Anterior cingulate cortex (tissue), 58 donors: ENCODE data around the gene NUDT3.

Experiments
- DNase-seq, 58 donors: peaks; one replicate each; lab custom pipeline; 2025; lab: John Stamatoyannopoulos, UW

Gene NUDT3

DNA sequence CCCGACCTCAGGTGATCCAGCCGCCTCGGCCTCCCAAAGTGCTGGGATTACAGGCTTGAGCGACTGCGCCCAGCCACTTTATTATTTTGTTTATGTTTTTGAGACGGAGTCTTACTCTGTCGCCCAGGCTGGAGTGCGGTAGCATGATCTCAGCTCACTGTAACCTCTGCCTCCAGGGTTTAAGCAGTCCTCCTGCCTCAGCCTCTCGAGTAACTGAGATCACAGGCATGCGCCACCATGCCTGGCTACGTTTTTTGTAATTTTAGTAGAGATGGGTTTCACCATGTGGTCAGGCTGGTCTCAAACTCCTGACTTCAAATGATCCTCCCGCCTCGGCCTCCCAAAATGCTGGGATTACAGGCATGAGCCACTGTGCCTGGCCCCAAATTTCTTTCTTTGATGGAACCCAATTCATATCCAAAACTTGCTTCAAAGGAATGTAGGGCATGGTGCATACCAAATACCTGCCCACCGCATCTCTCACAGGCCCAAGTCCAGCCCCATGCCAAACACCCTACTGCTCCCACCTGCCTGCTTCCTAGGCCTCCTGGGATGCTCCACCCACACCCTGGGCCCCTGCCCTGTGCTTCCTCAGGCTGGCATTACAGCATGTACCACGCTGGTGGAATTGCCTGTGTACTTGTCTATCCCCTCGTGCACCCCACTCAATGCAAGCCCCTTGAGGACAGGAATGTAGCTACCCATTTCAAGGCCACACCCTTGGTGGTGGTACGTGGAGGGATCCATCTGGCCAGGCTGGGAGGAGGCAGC, 160.7 kb downstream of the NUDT3 start:
- DNase-seq, result no peak

GRCh38 chr6:34230653-34231371, 161.7 kb downstream of the NUDT3 start:
- DNase-seq, result no peak

GRCh38 chr6:34229877-34230276, 162.6 kb downstream of the NUDT3 start:
- DNase-seq, result no peak
